Ovary (tissue), 3 donors: ENCODE measurements around the gene ZNF584.

Source experiments
- CTCF ChIP-seq, 3 donors: fragments of 450-650 bp in 2 of 3; fragments of 200-600 bp in 1 of 3; IDR thresholded peaks; one replicate each; pipeline versions ENCODE4 v1.5.1 to v1.8.0; 2016 to 2022; ENCODE audit warnings: antibody characterized with exemption in 3 of 3, mild to moderate bottlenecking in 1 of 3
- POLR2A ChIP-seq: fragments of 450-650 bp; IDR thresholded peaks from one replicate; pipeline ENCODE4 v1.6.1; 2017; ENCODE audit warnings: antibody characterized with exemption, mild to moderate bottlenecking, moderate library complexity
- donor health status: DM: no; HTN: no; CAD: no.

- TF ChIP-seq CTCF (IDR thresholded peaks at IDR 0.05) (no peak), POLR2A (no peak)
Measured at GRCh38 chr19:58398545-58398944, 9.9 kb upstream of the ZNF584 start.
